Stimulated activated CD8-positive, alpha-beta memory T cell treated with anti-CD3 and anti-CD28 coated beads, Interleukin-12 subunit alpha, Interleukin-12 subunit beta, amount 100 ng/mL, for 4 hours (primary cell): ENCODE data around the gene DNAJC1.
"Not testable (repeated sequence)": the region's sequence is repeated elsewhere in the genome, so short reads cannot be mapped to it uniquely, and the experiment has no call there.

Experiments used
- DNase-seq: peaks from one replicate; pipeline ENCODE4 v3.0.0-alpha.2; 2020; ENCODE audit warnings: low read depth

The DNAJC1 gene

DNA sequence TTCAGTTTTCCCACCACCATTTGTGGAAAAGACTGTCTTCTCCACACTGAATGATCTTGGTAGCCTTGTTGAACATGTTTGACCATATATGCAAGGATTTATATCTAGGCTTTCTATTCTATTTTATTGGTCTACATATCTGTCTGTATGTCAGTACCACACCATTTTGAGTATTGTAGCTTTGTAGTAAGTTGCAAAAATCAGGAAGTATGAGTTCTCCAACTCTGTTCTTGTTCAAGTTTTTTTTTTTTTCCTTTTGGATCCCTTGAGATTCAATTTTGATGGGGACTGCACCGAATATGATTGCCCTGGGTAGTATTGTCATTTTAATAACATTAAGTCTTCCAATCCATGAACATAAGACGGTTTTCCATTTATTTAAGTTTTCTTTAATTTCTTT, 176.8 kb downstream of the DNAJC1 start:
- no peak for DNase-seq

DNA sequence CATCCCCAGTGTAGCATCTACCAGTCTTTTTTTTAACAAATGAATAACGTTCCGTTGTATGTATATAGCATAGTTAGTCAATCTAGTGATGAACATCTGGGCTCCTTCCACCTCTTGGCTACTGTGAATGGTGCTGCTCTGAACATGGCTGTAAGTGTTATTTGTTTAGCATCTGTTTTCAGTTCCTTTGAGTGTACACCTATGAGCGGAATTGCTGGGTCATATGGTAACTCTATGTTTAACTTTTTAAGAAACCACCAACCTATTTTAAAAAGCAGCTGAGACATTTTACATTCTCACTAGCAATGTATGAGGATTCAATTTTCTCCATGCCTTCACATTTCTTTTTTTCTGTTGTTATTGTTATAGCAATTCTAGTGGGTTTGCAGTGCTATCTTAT, 178.2 kb downstream of the DNAJC1 start:
- no peak for DNase-seq

DNA sequence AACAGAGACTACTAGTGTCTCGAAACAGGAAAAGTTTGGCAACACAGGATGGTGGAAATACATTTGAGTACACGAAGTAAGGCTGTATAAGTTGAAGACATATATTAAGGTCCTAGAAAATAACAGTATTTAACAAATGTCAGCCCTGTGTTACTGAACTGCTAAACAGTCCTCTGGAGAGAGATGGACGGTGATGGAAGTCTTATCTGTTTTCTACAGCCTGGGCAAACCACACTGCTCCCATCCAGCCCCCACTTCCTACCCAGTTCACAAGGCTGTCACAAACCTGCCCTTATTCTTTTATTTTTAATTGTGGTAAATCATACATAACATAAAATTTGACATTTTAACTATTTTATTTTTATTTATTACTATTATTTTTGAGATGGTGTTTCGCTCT, 179.1 kb downstream of the DNAJC1 start:
- DNase-seq = no peak

DNA sequence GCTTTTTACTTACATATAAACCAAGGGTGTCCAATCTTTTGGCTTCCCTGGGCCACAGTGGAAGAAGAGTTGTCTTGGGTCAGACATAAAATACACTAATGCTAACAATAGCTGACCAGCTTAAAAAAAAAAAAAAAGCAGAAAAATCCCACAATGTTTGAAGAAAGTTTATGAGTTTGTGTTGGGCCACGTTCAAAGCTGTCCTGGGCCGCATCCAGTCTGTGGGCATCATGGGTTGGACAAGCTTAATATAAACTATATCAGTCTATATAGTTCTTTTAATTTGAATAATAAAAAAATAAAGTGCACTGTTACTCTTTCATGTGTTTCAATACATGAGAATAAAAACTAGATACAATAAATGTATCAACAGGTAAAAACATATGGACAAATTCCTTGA, 179.9 kb downstream of the DNAJC1 start:
- DNase-seq = no peak

DNA sequence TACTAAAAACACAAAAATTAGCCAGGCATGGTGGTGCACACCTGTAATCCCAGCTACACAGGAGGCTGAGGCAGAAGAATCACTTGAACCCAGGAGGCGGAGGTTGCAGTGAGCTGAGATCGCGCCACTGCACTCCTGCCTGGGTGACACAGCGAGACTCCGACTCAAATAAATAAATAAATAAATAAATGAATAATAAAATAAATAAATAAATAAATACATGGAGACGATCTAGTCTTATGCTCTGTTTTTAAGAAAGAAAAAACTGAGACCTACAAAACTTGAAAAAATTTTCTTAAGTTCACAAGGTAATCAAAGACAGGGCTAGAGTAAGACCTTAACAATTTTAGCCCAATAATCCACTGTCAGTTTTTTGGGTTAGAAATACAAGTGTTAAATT, 181.3 kb downstream of the DNAJC1 start:
- DNase-seq = not testable (repeated sequence)

DNA sequence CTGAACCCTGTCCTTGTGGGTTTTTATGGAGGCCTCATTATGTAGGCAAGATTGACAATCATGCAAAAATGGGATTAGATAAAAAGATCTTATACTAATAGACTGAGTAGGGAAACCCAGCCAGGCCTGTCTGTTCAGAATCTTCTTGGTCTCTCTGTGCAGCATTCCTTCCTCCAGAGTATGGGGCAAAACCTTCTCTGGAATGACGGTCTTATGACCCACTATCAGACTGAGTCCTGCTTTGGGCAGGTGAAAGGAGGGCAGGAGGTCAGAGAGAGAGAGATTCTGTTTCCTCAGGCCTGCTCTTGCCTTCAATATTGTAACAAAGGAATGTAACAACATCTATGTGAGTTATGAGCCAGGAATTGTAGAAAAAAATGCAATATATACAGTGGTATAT, 182.6 kb downstream of the DNAJC1 start:
- DNase-seq = no peak

DNA sequence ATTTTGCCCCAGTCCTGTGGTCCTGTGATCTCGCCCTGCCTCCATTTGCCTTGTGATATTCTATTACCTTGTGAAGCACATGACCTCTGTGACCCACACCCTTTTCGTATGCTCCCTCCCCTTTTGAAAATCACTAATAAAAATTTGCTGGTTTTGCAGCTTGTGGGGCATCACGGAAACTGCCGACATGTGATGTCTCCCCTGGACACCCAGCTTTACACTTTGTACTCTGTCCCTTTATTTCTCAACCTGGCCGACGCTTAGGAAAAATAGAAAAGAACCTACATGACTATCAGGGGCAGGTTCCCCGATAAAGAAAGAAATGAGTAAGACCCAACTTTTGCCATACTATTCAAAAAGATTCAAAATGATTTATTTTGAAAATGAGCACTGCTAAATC, 185.1 kb downstream of the DNAJC1 start:
- DNase-seq = not testable (repeated sequence)

DNA sequence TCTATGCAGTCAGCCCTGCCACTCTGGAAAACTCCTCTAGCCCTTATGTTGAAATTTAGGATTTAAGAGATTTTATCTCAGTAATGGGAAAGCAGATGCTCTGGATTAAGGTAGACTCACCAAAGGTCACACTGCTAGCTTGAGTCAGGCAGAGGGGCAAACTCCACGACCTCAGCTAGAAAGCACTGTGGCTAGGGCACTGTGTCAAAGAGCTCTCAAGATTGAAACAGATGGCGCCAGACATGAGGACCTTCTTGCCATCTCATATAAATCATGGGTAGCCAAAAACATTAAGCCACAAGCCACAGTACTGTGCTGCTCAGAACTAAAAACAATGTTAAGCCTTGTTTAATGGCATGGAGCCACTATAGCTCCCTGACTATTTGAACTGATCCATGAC, 188.7 kb downstream of the DNAJC1 start:
- DNase-seq = no peak

DNA sequence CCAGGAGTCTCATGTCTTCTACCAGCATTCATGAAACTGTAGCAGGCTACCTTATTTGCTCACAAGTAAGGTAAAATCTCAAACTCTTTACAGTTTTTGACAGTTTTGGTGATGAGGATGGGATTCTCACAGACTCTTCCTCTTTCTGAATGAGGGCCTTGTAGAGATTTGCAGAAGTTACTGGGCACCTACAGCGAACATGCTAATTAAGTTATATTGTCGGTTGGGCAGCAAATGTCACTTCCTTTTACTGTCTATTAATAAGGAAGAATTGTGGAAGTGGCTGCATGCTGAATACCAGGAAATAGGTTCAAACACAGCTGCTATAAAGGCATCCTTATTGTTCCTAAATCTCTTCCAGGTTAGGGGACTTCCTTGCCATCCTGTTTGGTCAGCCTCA, 189.6 kb downstream of the DNAJC1 start:
- no peak for DNase-seq

DNA sequence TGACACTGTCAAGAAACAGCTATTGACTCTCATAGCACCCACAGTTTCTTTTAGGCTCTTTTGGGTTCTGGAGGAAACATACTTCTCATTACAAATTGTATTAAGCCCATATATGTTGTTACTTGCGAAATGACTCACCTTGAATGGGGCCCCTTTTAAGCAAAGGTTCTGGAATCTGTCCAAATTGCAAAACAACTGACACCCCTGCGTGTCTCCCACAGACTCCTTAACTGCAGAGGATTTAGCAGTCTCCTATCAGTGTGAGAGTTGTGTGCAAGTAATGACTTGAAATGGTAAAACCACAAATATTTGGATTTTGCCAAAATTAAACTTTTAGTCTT, 192.3 kb downstream of the DNAJC1 start:
- no peak for DNase-seq

DNA sequence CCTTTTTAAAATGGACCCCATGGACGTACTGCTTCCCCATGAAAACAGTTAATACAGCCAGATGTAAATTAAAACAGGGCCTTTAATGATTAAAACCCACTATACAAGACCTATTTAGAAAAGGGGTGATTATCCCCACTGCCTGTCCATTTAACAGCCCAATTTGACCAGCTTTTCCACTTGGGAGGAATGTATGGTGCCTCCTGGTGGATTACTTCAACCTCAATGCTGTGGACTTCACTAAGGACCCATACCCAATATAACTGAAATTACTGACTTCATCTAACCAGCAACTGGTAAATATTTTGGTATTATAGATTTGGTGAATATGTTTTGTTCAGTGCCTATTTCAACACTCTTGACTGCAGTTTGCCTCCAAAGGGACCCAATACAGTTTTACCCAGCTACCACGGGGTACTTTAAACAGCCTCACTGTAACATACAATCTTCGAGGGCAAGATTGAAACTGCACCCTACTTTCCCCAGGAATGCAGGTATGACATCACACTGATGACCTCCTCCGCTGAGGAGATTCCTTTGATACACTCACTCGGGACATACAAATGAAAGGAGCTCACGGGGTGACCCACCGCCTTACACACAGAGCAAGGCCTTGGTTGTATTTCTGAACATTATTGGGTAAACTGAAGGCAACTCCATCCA, 192.8 kb downstream of the DNAJC1 start:
- no peak for DNase-seq

DNA sequence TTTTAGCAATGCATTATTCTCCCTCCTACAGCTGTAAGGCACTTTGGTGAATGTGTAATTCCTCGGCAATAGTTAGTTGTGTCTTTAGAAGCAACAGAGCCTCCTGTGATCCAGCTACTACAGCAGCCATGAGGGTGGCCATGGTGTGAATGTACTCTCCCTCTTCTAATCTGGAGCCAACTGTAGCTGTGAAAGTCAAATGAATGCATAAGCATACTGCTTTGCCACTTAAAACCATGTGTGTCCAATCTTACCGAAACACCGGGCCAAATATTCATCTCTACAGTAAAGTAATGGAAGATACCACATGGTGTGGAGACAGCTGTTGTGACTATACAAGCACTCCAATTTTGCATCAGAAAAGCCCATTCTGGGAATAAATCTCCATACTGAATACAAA, 195.0 kb downstream of the DNAJC1 start:
- DNase-seq = no peak

DNA sequence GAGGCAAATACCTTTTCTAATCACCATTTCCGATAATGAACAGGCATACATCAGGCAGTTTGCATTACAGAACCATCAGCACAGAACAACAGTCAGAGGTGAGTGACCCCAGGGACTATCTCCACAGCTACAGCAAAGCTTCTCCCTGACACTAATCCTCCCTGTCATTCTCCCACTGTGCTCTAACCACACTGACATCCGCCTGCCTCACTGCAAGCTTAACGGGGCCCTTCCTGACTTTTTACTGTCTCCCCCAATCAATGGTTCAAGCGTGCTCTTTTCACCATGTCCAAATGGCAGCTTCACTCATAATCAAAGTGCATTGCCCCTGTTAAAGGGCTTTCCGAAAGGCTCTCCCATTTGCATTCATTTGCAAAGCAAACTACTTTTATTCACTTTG, 196.3 kb downstream of the DNAJC1 start:
- DNase-seq = no peak

DNA sequence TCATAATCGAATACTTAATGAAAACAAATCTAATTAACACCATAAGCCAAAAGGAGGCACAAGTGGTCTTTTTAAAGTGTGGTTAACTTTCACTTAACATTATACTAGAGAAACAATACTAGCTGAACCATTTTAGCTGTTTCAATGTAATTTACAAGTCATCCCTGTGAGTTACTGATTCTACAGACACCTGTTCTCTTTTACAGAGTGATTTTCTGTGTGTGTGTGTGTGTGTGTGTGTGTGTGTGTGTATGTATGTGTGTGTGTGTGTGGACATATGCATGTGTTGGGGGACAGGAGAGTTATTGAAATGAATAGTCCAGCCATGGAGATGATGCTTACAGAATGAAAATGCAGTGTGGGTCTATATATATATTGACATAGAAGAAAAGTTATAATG, 200.2 kb downstream of the DNAJC1 start:
- DNase-seq = no peak

DNA sequence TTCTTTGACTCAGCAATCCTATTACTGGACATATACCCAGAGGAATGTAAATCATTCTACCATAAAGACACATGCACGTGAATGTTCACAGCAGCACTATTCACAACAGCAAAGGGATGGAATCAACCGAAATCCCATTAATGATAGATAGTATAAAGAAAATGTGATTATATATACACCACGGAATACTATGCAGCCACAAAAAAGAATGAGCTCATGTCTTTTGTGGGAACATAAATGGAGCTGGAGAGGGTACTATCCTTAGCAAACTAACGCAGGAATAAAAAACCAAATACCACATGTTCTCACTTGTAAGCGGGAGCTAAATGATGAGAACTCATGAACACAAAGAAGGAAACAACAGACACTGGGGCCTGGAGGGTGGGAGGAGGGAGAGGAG, 201.9 kb downstream of the DNAJC1 start:
- no peak for DNase-seq

DNA sequence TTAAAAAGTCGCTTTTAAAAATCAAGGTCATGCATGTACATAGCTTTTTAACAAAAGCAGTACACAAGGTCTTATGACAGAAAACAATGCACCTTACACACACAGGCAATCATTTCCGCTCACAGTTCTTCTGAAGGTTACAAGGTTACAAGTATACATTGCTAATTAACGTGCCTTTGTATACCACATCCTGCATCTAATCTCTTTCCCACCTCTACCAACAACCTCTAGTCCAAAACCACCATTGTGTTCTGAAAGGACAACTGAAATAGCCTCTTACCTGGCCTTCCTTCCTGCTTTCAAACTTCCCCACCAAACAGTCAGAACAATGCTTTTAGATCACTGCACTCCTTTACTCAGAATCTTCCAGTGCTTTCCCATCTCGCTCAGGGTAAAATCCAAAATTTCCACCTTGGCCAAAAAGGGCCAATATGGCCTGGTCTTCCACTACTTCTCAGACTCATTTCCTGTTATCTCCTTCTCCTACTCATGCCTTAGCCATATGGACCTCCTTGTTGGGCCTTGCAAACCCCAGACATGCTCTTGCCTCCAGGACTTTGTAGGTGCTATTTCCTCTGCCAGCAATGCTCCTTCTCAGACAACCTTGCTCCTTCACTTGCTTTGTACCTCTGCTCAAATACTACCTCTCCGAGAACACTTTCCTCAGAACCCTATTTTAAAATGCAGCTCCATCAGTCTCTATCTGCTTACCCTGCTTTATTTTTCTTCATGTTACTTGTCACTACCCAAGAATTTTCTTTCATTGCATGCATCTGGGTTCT, 205.4 kb downstream of the DNAJC1 start:
- DNase-seq = no peak

DNA sequence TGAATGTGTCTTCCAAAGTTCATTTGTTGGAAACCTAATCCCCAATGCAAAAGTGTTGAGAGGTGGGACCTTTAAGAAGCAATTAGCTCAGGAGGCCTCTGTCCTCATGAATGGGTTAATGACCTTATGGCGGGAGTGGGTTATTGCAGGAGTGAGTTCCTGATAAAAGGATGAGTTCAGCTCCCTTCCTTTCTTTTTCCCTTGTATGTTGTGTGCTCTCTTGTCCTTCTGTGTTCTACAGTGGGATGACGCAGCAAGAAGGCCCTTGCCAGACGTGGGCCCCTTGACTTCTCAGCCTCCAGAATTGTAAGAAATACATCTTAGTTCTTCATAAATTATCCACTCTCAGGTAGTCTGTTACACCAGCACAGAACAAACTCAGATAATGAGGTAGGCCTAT, 206.0 kb downstream of the DNAJC1 start:
- DNase-seq = no peak

DNA sequence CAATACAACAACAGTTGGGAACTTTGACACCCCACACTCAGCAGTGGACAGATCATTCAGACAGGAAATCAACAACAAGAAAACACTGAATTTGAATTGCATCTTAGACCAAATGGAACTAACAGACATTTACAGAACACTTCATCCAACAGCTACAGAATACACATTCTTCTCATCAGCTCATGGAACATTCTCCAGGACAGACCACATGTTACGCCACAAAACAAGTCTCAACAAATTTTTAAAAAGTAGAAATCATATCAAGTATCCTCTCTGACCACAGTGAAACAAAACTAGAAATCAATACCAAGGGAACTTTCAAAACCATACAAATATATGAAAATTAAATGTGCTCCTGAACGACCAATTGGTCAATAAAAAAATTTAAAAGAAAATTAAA, 212.3 kb downstream of the DNAJC1 start:
- DNase-seq = no peak

DNA sequence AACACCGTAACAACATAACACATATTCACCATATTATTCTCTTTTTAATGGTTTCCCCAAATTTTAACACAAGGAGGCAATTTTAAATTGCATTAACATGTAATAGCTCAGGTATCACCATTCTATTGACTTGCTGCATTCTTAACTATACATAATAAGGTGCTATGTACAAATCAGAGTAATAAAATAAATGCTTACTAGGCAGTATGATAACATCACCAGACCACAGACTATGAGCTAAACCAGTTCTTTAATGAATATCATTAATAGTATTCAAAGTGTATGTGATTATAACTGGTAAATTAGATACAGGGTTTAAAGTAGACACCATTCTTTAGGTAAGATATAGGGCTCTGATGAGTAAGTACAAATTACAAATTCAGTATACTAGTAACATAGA, 226.6 kb downstream of the DNAJC1 start:
- no peak for DNase-seq

DNA sequence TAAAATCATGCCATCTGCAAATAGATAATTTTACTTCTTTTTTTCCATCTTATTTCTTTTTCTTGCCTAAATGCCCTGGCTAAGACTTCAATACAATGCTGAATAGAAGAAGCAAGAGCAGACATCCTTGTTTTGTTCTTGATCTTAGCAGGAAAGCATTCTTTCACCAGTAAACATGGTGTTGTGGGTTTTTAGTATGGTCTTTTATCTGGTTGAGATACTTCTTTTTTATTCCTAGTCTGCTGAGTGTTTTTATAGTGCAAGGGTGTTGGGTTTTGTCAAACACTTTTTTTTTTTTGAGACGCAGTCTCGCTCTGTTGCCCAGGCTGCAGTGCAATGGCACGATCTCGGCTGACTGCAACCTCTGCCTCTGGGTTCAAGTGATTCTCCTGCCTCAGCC, 232.3 kb downstream of the DNAJC1 start:
- DNase-seq = no peak

DNA sequence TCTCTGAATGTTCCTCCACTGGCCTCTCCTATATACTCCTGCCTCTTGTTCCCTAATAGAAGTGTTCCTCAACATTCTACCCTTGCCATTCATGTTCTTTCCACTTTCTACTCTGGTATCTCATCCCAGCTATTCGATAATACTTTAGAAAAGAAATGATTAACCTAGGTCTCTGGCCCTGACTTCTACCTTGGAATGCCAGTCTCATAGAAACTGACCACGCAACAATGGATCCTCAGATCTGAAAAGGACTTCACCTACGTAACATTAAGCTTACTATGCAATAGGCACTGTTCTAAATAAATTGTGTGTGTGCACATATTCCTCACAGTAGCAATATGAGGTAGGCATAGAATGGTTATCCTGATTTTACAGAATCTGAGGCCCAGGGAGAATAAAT, 234.5 kb downstream of the DNAJC1 start:
- no peak for DNase-seq

DNA sequence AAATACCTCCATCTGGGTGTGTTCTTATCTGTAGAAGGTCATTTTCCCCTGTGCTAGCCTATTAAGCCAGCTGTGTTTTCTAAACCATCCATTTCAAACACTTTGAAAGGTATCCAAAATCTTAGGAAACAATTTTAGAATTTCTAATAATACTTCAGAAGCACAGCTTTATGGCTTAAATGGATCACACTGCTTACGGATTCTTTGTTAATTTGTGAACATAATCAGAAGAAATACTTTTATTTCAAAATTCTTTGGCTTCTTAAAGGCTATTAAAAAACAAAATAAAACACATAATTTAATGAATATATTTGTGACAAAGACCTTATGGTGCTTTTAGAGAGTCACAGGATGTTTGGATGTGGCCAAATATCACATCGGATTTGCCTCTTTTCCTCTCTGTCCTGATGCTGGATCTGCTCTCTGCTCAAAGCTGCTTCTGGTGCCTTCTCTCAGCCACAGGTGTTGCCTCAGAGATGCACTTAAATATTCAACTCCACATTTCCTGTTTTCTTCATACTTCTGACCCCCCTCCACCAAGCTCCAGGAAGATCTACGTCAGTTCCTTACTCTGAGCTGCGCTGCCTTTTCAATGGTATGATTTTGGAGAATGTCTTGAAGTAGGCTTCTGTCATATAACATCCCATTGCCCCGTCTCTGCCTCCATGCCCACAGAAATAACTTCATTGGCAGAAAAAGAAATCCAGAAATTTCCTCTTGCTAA, 238.9 kb downstream of the DNAJC1 start:
- DNase-seq = no peak

DNA sequence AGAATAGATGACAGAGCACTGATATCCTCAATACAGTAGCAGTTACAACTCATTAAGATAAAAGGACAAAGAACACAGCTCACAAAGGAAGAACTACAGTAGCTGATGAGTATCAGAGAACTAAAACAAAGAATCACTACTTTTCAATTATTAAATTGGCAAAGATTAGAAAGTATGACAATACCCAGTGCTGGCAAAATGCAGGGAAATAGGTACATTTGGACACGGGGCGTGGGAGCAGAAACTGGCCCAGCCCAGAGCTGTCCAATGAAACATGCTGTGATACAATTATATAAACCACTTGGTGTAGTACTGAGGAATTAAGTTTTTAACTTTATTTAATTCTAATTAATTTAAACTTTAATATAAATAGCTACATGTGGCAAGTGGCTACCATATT, 243.2 kb downstream of the DNAJC1 start:
- no peak for DNase-seq

DNA sequence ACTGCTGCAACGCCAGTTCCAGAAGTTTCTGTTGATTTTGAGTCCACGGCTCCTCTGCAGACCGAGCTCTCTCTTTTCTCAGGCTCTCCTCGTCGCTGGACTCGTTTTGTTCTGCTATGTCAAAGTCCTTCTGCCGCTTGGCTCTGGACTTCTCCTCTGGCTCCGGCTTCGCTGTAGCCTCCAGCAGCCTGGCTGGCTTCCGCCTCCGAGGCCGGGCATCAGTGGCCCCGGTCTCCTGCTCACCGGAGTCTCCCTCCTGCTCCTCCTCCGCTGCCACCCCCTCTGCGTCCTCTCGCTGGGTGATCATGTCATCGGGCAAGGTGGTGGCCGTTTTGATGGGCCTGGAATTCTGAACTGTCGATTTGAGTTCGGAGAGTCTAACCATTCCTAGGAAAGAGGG, 244.3 kb downstream of the DNAJC1 start:
- no peak for DNase-seq
